Activated T-cell treated with anti-CD3 and anti-CD28 coated beads for 4 hours (primary cell): ENCODE results near the gene TPSG1.

Experiments
- DNase-seq: peaks from one replicate; pipeline ENCODE4 v3.0.0-alpha.2; 2020

The TPSG1 gene

DNA sequence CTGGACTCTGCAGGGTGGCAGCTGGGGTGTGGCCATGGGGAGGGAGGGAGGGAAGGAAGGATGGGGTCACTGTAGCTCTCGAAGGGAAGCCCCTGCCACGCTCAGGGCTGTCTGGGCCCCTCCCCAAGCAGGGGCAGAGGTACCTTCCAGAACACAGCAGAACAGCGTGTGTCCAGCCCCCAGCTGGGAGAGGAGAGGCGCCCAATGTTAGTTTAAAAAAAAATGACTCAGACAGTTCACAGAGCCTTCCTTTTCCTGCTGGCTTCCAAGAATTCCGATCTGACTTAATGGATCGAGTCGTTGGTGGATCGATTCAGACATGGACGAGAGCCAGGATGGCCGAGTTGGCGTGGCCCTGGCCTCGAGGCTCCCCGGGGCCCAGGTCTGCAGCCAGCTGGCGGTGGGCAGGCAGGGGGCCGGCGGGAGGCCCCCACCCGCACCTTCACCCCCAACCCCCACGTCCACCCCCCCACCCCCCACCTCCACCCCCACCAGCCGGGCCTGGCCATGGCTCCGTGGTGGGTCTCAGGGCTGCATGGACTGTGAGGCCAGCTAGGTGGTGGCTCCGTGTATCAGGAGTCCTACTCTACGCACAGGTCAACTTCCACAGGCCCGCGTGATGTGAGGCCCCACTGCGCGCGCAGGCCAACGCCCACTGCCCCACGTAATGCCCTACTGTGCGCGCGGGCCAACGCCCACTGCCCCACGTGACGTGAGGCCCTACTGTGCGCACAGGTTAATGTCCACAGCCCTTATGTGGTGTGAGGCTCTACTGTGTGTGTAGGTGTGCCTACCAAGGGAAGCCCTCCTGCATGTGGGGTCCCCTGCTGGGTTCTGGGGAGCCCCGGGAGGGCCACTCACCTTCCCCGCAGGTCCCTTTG, 50.4 kb downstream of the TPSG1 start:
- no peak for DNase-seq

DNA sequence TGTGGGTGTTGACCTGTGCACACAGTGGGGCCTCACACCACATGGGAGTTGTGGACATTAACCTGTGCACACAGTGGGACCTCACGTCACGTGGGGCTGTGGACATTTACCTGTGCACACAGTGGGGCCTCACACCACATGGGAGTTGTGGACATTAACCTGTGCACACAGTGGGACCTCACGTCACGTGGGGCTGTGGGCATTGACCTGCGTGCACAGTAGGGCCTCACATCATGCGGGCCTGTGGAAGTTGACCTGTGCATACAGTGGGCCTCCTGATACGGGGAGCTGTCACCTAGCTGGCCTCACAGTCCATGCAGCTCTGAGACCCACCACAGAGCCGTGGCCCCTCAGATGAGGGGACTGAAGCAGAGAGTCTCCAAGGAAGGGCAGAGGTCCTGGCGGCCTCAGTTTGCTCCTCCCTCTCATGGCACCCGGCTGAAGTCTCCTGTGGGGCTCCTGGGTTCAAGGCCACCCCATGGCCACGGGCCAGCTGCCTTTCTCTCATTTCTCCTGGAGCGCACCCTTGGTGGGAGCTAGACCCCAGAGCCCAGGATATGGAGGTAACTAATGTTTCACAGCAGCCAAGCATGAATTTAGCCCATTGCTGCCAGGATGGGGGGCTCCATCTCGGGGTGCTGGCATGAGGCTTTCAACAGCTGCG, 51.1 kb downstream of the TPSG1 start:
- DNase-seq, result no peak

GRCh38 chr16:1172651-1173050, 52.4 kb downstream of the TPSG1 start:
- no peak for DNase-seq

GRCh38 chr16:1171854-1172428, 53.1 kb downstream of the TPSG1 start:
- no peak for DNase-seq
